ENCODE measurements around the gene MYO5A.

MYO5A gene

DNA sequence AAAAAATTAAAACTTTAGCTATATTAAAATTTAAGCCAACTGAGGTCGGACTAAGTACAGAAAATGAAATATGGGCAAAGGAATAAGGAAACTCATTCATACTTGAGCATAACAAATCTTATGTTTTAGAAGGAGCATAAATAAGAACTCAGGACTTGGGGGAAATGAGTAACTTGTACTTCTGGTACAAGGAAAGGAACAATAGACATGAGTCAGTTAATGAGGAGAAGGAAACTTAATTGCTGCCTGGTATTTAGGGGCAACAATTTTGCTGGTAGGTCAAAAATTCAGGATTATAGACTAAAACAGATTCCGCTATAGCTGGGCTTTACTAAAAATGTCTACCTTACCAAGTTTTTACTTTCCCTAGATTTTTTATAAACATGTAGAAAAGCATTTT, 113.1 kb downstream of the MYO5A start:
- DNase-seq, result no peak

DNA sequence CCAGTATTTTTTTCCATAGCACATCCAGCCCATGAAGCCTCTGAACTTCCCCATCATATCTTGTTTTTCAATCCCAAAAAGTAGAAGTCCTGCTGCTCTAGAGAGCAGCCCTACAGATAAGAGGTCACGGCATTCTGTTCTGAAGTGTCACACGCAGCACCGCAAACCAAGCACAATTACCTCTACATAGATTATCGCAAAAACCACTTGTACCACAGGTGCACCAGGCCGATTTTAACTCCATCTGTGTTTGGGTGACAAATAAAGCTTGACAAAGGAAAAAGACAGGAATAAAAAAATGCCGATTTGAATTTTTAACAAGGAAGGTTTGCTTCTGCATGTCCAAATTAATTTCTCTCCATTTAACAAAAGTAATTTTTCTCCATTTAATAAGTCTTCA, 113.7 kb downstream of the MYO5A start:
- DNase-seq, result no peak

DNA sequence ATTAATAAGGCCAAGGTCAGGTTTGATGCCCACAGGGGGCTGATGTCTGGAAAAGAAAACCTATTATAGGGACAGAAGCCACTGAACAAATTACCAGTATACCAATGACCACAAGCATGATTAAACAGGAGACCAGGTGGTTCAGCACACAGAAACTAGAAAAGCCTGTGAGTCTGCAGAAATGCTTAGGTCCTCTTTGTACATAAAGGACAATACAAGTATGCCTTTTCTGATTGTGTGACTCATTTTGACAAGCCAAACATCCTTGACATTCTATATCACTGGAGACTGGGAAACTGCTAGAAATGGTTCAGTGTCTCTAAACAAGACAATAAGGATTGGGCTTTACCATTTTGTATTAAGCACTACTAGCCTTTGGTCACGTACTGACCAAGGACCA, 119.9 kb downstream of the MYO5A start:
- no peak for DNase-seq

DNA sequence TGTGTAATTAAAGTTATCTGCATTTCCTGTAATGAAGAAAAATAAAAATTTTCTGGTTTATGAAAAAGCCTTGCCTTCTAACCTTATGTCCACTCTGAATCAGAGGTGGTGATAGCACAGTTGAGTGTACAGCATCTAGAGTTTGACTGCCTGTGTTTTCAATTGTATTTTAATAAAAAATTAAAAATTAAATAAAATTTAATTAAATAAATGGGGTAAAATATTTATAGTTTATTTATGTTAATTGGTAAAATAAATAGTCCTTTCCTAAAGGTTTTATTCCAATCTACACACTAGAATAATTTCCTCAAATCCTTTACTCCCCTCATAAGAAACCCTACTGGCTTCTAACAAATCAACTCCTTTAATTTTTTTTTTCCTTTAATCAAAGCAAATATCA, 121.3 kb downstream of the MYO5A start:
- DNase-seq, result no peak

DNA sequence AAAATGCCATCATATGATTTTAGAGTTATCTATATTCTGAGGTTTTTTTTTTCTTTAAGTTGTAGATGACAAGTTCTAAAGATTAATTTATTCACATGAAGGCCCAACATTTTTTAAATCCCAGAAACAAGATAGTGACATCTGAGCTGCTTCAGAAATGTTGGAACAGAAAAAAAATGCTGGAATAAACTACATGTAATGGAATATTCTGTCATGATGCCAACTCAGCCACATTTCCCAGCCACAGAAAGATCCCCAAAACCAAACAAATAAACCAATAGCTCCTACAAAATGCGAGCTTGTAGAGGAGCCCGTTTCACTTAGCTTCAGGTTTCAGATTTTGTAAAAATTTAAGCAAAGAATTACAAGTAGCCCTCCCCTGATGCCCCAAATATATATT, 122.1 kb downstream of the MYO5A start:
- DNase-seq, result no peak

DNA sequence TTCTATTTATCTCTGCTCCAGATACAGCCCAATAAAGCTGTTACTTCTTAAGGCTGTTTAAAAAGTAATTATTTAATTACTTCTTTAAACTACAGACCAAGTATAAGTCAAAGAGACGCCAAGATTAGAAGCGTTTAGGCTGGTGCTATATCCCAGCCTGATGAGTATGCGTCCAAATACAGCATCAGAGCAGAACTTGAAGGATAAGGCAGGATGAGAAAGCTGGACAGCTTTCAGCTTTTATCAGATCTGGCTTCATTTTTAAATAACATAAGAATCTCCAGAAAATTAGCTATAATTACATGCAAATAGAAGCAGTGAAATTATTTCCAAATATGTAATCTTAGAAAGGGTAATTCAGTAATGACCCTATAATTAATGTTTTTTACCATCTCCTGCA, 122.8 kb downstream of the MYO5A start:
- no peak for DNase-seq

DNA sequence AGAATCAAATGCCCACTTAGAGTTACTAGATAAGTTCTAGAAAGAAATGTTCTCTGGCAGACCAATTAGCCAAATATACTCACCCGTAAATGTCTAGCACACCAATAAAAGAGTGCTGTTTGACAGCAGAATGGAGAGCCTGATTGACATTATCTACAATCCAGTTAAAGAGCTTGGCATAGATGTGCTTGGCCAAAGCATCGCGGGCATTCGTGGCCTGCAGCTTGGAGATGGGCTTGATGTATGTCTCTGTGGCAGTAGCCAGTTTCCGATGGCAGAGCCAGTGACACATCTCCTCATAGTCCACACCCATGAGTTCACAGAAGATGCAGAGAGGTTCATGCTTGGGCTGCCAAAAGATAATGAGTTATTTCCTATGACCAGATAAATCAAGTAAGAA, 131.6 kb downstream of the MYO5A start:
- DNase-seq, result no peak

DNA sequence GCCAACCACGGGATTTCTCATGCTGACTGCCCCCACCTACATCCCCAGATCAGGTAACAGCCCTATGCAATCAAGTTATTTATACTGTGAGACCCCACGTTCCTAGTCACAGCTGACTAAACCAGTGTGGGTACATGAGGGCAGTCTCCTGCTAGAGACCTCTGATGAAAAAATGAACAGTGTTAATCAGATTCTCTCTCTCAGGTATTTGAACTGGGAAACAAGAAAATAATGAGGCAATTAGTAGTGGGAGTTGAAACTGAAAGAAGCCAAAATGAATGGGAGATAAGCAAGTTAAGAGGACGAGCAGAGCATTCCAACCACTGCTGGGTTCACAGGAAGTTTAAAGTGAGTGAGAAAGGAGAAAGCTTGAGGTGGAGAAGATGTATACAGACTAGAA, 134.6 kb downstream of the MYO5A start:
- DNase-seq, result no peak

DNA sequence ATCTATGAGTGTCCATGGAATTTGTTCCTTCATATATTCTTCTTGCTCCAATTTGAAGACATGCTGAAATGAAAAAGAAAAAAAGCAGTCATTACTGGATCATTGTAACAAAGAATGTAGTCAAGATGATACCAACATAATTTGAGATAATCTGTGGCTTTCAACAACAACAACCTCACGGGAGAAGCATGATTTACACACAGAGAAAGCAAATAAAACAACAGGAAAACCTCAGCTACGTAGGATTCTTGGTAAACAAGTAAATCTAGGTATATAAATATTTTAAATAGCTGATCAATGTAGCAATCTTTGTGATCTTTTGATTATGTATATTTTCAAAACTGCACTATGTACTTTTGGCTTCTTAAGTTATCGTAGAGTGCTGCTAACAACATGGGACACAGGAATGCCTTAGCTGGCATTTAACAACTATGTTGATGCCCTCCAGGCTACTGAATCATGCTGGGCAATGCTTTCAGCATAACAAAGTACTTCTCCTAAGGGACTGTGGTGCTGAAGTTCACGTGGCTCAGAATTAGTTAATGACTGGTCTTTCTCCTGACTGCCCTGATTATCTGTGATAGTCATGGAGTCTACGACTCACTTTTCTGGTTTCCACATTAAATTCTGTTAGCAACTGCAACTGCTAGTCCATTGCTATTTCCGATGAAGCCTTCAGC, 136.5 kb downstream of the MYO5A start:
- no peak for DNase-seq

DNA sequence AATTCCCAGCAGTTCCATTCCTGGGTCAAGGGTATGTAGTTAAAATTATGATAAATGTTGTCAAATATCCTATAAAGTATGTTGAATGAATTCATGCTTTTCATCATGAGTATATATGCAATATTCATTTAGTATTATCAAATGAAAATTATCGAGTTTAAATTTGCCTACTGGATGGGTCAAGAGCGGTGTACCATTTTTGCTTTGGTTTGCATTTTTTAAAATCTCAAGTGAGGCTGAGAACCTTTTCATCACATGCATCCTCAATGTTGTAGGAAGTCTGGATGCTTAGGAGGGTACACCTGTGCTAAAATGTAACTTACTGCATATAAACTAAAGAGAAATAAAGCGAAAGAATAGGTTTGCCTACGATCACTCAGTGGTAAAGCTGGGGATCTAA, 137.6 kb downstream of the MYO5A start:
- DNase-seq, result no peak

DNA sequence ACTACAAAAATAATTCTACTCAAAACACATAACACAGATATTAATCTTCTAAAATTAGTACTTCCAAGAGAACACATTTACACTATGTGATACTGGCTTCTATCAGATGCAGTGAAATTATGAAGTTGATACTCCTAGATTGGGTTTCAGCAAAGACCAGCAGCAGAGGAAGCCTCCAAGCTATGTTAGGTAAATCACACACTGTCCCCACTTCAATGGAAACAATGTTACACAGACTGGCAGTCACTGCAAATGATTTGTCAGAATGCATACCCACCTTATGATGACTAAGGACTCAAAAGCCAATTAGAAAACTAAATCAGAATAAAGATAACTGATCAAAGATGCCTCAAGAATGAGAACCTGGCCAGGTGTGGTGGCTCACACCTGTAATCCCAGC, 143.0 kb downstream of the MYO5A start:
- DNase-seq, result no peak

DNA sequence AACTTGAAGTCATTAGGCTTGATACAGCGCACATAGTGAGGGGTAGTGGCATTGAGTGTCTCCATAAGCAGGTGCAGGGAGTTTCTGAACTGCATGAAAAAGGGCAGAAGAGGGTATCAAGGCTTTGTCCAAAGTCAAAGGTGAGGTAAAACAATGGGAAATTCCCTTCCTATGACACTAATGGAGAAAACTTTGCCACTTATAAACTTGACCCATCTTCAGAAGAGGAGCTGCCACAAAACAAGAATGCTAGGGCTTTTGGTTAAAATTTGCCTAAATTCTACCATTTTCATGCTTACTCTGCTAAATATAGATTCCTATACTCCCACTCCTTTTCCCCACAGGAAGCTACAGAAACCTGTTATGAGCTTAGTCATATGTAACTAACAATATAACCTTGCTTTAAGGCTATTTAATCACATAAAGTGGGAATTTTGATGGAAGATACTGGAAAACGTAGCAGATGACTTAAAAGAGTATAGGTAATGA, 145.5 kb downstream of the MYO5A start:
- no peak for DNase-seq

DNA sequence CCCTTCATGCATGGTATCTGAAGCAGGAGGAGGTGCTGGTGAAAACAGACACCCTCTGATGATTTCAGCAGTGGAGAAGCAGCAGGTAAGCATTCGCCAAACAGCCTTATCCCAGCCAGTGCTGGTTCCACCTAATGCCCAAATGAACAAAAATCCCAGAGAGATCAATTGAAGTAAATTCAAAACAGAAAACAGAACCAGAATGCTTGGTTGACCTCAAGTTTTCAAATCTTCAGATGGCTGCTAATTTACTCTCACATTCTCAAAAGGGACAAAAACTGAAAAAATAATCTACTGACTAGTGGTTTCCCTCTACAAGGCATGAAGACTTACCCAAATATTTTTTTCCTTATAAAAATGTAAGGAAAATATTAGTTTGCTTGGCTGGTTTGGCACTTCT, 146.0 kb downstream of the MYO5A start:
- DNase-seq, result no peak

DNA sequence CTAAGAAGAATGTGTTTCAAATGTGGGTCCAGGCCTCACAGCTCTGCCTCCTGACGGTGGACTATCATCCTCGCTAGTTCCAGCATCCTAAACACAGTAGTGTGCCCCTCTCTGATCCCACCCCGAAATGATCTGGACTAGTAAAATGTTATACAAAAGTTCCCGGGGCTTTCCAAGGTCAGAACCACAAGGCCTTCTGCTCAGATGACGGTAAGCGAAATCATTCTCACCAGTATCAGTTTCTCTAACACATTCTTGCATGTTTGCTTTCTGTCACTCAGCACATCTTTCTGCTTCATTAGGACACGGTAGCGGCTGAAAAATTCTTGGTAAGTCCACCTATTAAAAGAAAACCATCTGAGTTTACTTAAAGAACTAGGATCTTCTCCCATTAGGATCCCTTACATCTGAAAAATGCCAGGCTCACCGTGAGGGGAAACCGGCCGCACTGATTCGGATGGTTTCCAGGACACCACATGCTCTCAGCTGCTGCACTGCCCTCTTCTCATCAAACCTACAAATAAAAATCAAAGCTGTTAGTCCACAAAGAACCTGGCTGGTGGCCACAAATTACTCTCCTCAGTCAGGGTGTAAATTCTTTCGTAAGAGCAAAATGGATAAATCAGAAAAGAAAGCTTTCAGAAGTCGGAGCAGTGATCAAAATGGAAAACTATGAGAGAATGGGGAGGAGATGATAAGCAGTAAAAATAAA, 149.1 kb downstream of the MYO5A start:
- no peak for DNase-seq

DNA sequence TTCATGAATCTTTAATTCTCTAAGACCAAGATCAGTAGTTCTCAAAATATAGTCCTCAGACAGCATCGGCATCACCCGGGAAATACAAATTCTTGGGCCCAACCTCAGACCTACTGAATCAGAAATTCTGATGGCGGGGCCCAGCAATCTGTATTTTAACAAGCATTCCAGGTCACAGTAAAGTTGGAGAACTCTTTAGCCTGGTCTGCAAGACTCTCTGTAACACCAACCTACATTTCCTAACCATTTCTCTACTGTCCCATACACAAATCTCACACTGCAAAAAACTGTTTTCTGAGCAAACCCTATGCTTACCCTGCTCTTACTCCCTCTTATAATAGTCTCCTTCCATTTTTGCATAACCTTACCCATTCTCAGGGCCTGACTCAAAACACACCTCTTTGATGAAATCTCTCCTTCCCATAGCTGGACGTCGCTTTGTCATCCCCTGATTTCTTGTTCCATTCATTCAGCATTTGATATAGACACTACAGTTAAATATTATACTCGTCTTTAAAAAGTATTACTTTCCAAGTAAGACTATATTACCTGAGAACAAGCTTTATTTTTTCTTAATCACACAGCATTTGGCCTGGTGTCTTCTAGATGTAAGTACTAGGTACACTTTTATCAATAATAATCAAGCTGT, 149.8 kb downstream of the MYO5A start:
- no peak for DNase-seq

DNA sequence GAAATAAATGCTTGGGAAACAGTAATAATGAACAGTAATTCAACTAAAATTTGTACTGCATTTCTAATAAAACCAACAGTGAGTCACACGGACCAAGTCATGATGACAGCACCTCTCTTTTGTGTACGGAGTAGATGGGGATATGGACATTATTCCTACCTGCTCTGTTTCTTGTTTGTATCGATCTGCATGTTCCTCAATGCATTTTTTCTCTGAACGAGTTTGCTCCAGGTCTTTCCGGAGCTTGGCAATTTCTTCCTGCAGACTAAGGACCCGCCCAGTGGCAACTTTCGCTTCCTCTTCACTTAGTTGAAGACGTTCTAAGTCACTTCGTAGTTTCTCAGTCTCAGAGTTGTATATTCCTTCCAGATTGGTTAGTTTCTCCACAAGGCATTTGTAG, 158.7 kb downstream of the MYO5A start:
- no peak for DNase-seq

DNA sequence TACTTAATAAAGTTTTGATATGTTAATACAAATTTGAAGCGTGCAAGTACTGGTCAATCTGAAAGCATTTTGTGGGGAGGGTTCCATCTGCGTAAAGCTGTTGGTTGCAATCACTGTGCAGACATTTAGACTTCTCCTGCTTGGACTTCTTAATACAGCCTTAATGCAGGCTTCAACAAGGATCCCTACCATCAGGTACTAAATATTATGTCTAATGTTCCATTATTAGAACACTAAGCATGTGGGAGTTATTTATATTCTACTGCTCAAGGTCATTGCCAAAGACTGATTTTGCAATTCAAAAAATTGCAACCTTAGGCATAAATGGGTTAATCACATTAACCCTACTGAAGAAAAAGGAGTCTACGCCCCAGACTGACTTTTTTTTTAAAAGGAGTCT, 159.2 kb downstream of the MYO5A start:
- DNase-seq, result no peak

DNA sequence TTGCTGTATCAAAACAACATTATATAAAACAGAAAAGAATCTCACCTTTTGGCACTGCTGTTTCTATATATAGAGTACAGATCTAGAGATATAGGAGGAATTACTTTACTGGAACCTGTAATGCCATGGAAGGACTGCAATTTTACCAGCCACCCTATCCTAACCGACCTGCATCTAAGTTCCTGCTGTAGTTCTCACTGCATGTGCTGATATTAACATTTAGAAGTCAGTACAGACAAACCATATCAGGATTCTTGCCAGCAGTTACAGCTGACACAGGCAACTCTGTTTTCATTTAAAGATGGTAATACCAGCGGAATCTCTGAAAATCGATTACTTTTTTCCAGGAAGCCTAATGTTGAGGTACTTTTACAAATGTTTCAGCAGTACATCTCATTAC, 159.7 kb downstream of the MYO5A start:
- no peak for DNase-seq

DNA sequence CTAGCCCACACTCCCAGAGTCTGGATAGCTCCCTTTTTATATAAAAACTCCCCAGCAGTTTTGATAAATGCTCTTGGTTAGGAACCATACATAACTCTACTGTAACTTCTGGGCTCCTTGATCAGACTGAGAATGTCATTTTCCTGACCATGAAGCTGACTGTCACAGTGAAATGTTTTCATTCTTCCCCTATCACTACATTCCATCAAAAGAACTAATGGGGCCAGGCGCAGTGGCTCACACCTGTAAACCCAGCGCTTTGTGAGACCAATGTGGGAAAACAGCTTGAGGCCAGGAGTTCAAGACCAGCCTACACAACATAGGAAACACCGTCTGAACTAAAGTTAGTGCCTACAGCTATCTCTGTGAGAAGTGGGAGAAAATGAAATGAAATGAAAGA, 160.3 kb downstream of the MYO5A start:
- no peak for DNase-seq

DNA sequence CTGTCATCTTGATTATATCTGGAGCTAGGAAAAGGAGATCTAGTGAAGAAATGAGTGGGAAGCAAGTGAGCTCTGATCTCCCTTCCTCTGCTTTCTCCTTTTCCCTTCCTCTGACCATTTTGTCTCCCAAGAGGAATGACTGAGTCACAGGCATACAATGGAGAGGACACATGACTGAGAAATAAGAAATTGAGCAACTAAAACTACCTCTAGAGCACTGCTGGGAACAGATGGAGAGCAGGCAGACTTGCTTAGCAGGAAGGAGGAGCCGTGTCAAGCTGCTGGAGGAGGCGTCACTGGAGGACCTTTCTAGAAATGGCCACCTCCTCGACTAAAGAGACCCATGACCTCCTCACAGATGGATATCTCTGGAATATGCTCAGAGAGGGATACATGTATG, 166.2 kb downstream of the MYO5A start:
- DNase-seq, result no peak

DNA sequence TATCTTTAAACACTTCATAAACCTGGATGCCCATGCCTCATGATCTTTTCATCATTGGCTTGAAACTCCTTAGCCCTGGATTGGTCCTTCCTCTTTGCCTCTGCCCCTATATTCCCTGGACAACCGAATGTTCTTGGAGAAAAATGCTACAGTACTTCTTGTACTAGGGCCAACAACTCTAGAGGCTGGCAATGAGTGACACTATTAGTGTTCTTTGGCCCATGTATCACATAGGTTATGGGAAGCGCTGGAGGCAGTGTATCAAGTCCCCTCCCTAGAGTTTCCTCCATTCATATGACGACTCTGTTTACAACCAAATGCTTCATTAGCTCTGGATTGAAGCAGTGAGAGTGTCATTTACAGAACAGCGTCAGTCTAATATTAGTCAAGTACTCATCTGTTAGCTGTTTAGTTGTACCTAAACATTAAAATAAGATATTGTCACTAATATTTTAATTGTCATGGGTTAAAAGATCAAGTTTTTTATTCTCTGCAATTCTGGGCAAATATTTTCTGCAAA, 166.6 kb downstream of the MYO5A start:
- no peak for DNase-seq

DNA sequence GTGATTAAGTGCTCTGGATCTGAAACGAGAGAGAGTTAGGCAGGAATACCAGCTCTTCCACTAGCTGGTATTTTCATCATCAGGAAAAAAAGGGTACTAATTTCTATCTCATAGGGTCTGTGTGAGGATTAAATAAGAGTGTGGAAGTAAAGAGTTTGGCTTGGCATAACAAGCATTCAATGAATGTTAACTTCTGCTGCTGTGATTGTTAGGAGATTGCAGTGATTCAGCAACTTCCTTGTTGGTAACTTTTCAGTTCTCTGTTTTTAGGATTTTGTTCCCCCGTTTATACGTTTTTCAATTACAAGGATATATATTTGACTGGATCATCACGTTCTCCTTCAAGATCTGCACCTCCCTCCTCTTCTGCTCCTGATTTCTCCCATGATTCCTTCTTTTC, 167.2 kb downstream of the MYO5A start:
- DNase-seq, result no peak

DNA sequence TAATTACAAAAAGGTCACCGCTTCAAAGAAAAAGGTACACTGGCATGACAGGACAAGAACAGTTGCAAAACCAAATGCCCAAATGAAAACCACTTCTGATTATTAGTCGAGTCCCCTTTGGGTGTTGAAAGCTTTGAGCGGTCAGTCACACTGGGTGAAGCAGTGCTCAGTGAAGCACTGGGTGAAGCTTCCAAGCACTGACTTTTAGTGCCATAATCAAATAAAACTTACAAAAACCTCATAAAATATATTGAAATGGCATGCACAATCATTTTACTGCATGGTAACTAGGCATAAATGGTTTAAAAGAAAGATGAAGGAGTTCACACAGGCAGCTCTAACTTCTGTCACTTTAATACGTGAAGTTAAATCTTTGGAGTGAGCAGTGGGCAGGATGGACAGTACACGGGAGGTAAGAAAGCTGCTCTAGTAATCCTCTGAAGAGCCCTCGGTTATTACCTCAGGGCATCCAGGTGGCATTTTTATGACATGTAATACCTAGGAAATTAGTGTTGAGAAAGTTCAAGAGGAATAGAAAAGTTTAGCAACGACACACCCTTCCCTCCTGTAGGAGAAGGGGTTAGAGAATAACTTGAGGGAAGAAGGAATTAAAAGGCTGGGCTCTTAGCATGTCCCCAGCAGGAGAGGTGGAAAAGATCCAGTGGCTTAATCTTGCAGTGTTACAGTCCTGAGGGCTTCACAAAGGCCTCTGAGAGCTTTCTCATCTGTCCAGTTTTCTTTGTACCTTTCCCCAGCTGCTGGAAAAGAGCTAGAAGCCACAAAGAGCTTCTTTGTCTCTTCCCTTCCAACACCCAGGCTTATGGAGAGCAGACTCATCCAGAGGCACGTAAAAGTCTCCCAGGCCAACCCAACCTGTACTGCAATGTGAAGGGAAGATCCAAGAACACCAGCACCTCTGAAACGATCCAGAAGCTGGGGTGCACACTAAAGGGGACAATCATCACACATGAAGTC, 168.2 kb downstream of the MYO5A start:
- no peak for DNase-seq

Measured in CD4-positive, alpha-beta T cell treated with Interleukin-6 for 4 hours (primary cell).